A549 (cell line): Measurements from ENCODE around the gene INPP4B. TPM values are rescaled to one million over a fixed set of nuclear protein-coding genes. Genes with fewer than 3 reads are reported as not detected.

Source experiments
- ATAC-seq, 2 experiments: fragments of 200-7000 bp in 1 of 2; fragments of >200 bp in 1 of 2; cut with Nextera tagmentation in 1 of 2; cut with Tn5 transposase in 1 of 2; 3 replicates each; pipeline versions ENCODE4 v1.8.0 to v1.9.1; 2018 to 2020; ENCODE audit warnings: mild to moderate bottlenecking in 1 of 2, moderate library complexity in 1 of 2
- CTCF ChIA-PET: fragments of 300-600 bp; sonication (Branson Sonifier 250); formaldehyde crosslinking; extraction: SDS; loops from one replicate; lab custom pipeline; 2021; ENCODE audit warnings: antibody characterized with exemption, inconsistent platforms; lab: Yijun Ruan, JAX
- POLR2A ChIA-PET: fragments of 350-600 bp; formaldehyde crosslinking; extraction: SDS; loops from one replicate; lab custom pipeline; 2021; ENCODE audit warnings: antibody characterized with exemption, inconsistent platforms; lab: Yijun Ruan, JAX
- DNase-seq, 2 experiments: peaks; one replicate each; pipeline versions ENCODE4 v3.0.0 to v3.0.0-alpha.2; 2011 to 2016; ENCODE audit warnings: low read depth in 1 of 2, low spot score in 1 of 2
- FAIRE-seq: peaks from 2 replicates; lab custom pipeline; 2011; peaks lifted over from hg19 to GRCh38; lab: Jason Lieb, UNC
- H3K27ac ChIP-seq, 2 experiments: fragments of >200 bp; sonication (Bioruptor Twin); formaldehyde crosslinking; 3 replicates each; pipeline ENCODE4 v1.5.1; 2016 to 2017
- H3K4me1 ChIP-seq: fragments of >200 bp; sonication (Bioruptor Twin); formaldehyde crosslinking; 3 replicates; pipeline ENCODE4 v1.6.1; 2016
- H3K4me2 ChIP-seq: fragments of >200 bp; sonication (Bioruptor Twin); formaldehyde crosslinking; 3 replicates; pipeline ENCODE4 v1.6.1; 2016
- H3K4me3 ChIP-seq: fragments of >200 bp; sonication (Bioruptor Twin); formaldehyde crosslinking; 3 replicates; pipeline ENCODE4 v1.5.1; 2016
- H3K9me3 ChIP-seq: fragments of >200 bp; sonication (Bioruptor Twin); formaldehyde crosslinking; 3 replicates; pipeline ENCODE4 v1.6.1; 2016
- BCL3 ChIP-seq: fragments of >200 bp; sonication (Bioruptor Twin); formaldehyde crosslinking; IDR thresholded peaks from 3 replicates; pipeline ENCODE4 v1.6.1; 2016
- BHLHE40 ChIP-seq: IDR thresholded peaks from 2 replicates; pipeline ENCODE4 v1.6.1; 2012; ENCODE audit warnings: low read depth, low read length, inconsistent platforms
- CBX2 ChIP-seq: fragments of 200-600 bp; sonication (generic); IDR thresholded peaks from 2 replicates; pipeline ENCODE4 v1.6.1; 2016; ENCODE audit warnings: low read depth, mild to moderate bottlenecking, borderline replicate concordance
- CBX8 ChIP-seq: fragments of 200-600 bp; sonication (generic); IDR thresholded peaks from 2 replicates; pipeline ENCODE4 v1.6.1; 2016
- CEBPB ChIP-seq, 2 experiments: fragments of >200 bp in 1 of 2; sonication (Bioruptor Twin) in 1 of 2; formaldehyde crosslinking in 1 of 2; IDR thresholded peaks; 2 replicates each; pipeline ENCODE4 v1.6.1; 2012 to 2016
- E2F6 ChIP-seq: IDR thresholded peaks from 2 replicates; pipeline ENCODE4 v1.6.1; 2012; ENCODE audit warnings: low read depth, borderline replicate concordance
- EHF ChIP-seq: fragments of 250-450 bp; sonication (Bioruptor Pico); IDR thresholded peaks from 2 replicates; pipeline ENCODE4 v1.5.0; 2020; ENCODE audit warnings: mild to moderate bottlenecking
- ELK1 ChIP-seq: fragments of 150-350 bp; IDR thresholded peaks from 2 replicates; pipeline ENCODE4 v1.6.1; 2014; ENCODE audit warnings: low read depth, mild to moderate bottlenecking, low read length
- EP300 ChIP-seq, 2 experiments: fragments of >200 bp; sonication (Bioruptor Twin); formaldehyde crosslinking; IDR thresholded peaks; 2 replicates in 1 of 2; 3 replicates in 1 of 2; pipeline ENCODE4 v1.6.1; 2016 to 2017
- ESRRA ChIP-seq: fragments of 150-350 bp; IDR thresholded peaks from 2 replicates; pipeline ENCODE4 v1.6.1; 2014; ENCODE audit warnings: mild to moderate bottlenecking, low read length, borderline replicate concordance
- FOSL2 ChIP-seq, 2 experiments: fragments of 450-650 bp in 1 of 2; fragments of >200 bp in 1 of 2; sonication (Bioruptor Twin) in 1 of 2; formaldehyde crosslinking; IDR thresholded peaks; 2 replicates each; pipeline versions ENCODE4 v1.5.0 to v1.6.1; 2016 to 2020; ENCODE audit warnings: mild to moderate bottlenecking in 1 of 2, moderate library complexity in 1 of 2
- FOXS1 ChIP-seq: fragments of 250-450 bp; sonication (Bioruptor Pico); IDR thresholded peaks from 2 replicates; pipeline ENCODE4 v1.5.0; 2020; ENCODE audit warnings: mild to moderate bottlenecking, moderate library complexity
- GATA3 ChIP-seq: IDR thresholded peaks from 2 replicates; pipeline ENCODE4 v1.6.1; 2012; ENCODE audit warnings: borderline replicate concordance
- HOXA7 ChIP-seq: fragments of 250-450 bp; sonication (Bioruptor Pico); IDR thresholded peaks from 2 replicates; pipeline ENCODE4 v1.5.0; 2020; ENCODE audit warnings: mild to moderate bottlenecking, moderate library complexity
- KDM5A ChIP-seq: fragments of 200-600 bp; sonication (generic); IDR thresholded peaks from 2 replicates; pipeline ENCODE4 v1.6.1; 2016; ENCODE audit warnings: antibody characterized with exemption, mild to moderate bottlenecking
- MAX ChIP-seq: IDR thresholded peaks from 2 replicates; pipeline ENCODE4 v1.6.1; 2012
- NFE2L2 ChIP-seq: fragments of 150-350 bp; conservative IDR thresholded peaks from 2 replicates; pipeline ENCODE4 v1.6.1; 2014; ENCODE audit warnings: low read length
- PBX3 ChIP-seq: IDR thresholded peaks from 2 replicates; pipeline ENCODE4 v1.6.1; 2012
- POLR2A ChIP-seq: IDR thresholded peaks from 2 replicates; pipeline ENCODE4 v1.6.1; 2012; ENCODE audit warnings: mild to moderate bottlenecking, low read length
- RARB ChIP-seq: fragments of 250-450 bp; sonication (Bioruptor Pico); IDR thresholded peaks from 2 replicates; pipeline ENCODE4 v1.8.0; 2021; ENCODE audit warnings: mild to moderate bottlenecking, moderate library complexity
- RCOR1 ChIP-seq: fragments of 150-350 bp; IDR thresholded peaks from 2 replicates; pipeline ENCODE4 v1.6.1; 2014; ENCODE audit warnings: antibody characterized with exemption, low read length, low read depth
- RFX5 ChIP-seq: fragments of 450-650 bp; IDR thresholded peaks from 2 replicates; pipeline ENCODE4 v1.7.1; 2014; ENCODE audit warnings: antibody characterized with exemption, mild to moderate bottlenecking, moderate library complexity
- RNF2 ChIP-seq: fragments of 200-600 bp; sonication (generic); IDR thresholded peaks from 2 replicates; pipeline ENCODE4 v1.6.1; 2016; ENCODE audit warnings: low read depth, mild to moderate bottlenecking, antibody characterized with exemption, moderate library complexity, borderline replicate concordance
- TFCP2L1 ChIP-seq: fragments of 250-450 bp; sonication (Bioruptor Pico); IDR thresholded peaks from 2 replicates; pipeline ENCODE4 v1.5.0; 2021; ENCODE audit warnings: mild to moderate bottlenecking
- TP53 ChIP-seq: fragments of 250-450 bp; sonication (Bioruptor Pico); IDR thresholded peaks from 2 replicates; pipeline ENCODE4 v1.5.0; 2021; ENCODE audit warnings: mild to moderate bottlenecking, moderate library complexity
- USF2 ChIP-seq: fragments of 450-650 bp; IDR thresholded peaks from 2 replicates; pipeline ENCODE4 v1.6.1; 2014; ENCODE audit warnings: antibody characterized with exemption
- ZC3H11A ChIP-seq: fragments of 450-650 bp; IDR thresholded peaks from 2 replicates; pipeline ENCODE4 v1.6.1; 2014; ENCODE audit warnings: antibody characterized with exemption, mild to moderate bottlenecking
- ZNF302 ChIP-seq: fragments of 250-450 bp; sonication (Bioruptor Pico); IDR thresholded peaks from 2 replicates; pipeline ENCODE4 v1.9.0; 2021; ENCODE audit warnings: inconsistent platforms, mild to moderate bottlenecking, moderate library complexity
- WGBS: methylation state at CpG from one replicate; pipeline ENCODE4 v1.1.6; 2017; ENCODE audit errors: missing lambda C conversion rate; 5-methylcytosine and 5-hydroxymethylcytosine counted together
- polyA plus RNA-seq, 4 experiments: library from polyadenylated mRNA; depleted of rRNA in 3 of 4; stranded (reverse); fragments of >200 nt; fragmentation: RNase III in 1 of 4; extraction: RNeasy Plus Mini Kit Qiagen cat#74134 plus additional on column Dnase treatment in 1 of 4; gene quantifications; 2 replicates in 3 of 4; 3 replicates in 1 of 4; pipeline ENCODE4 v1.2.3, GENCODE V29; 2011 to 2017

INPP4B gene
- polyA plus RNA-seq, 2 of the 4 experiments (the other 2 are of a cell fraction) = 7.2 to 14.9 TPM

- no peak for FAIRE-seq
- Histone ChIP-seq H3K4me1 (no peaks in the 10 kb centered on the region), H3K4me3 (no peak overlapping the region), H3K4me2 (no peak overlapping the region), H3K9me3 (no peaks in the 10 kb centered on the region)
- ATAC-seq = no peak
- WGBS = 71% methylated on average over 1 of the region's 1 CpG
- TF ChIP-seq TFCP2L1 (CRISPR knock-in tag) (no peak), EHF (CRISPR knock-in tag) (no peak), HOXA7 (no peak), CBX2 (no peak), USF2 (no peak), RCOR1 (no peak), MAX (no peak), ESRRA (no peak), FOSL2 (IDR thresholded peaks at IDR 0.05) (no peak), FOSL2 (CRISPR knock-in tag; IDR thresholded peaks at IDR 0.05) (no peak), CBX8 (no peak), PBX3 (no peak), RARB (CRISPR knock-in tag) (no peak), RNF2 (no peak), POLR2A (no peak), ZNF302 (no peak)
- TF ChIP-seq, all 56 proteins: peak for 0
- DNase-seq = no peak
- ChIA-PET CTCF (interaction anchor here (0.6 kb wide), 1 partner anchor 13 kb away, joined by 3 read pairs; no protein-coding TSS in a partner anchor), POLR2A (no interaction called here)
- H3K27ac ChIP-seq = no peak overlapping the region
Observed at GRCh38 chr4:142706381-142706780, 139.7 kb downstream of the INPP4B start.

GRCh38 chr4:142705820-142706219, 140.3 kb downstream of the INPP4B start:
- no peaks in the 10 kb centered on the region for H3K9me3 ChIP-seq
- TF ChIP-seq CEBPB (IDR thresholded peaks at IDR 0.05) = no peak
- TF ChIP-seq GATA3 = no peak
- no peak for TF ChIP-seq BCL3
- TF ChIP-seq RCOR1 = no peak
- no peak for TF ChIP-seq RFX5
- WGBS = 50% methylated on average over 1 of the region's 1 CpG
- no peak overlapping the region for H3K27ac ChIP-seq
- ChIA-PET CTCF (interaction anchor here (0.6 kb wide), 1 partner anchor 13 kb away, joined by 3 read pairs; no protein-coding TSS in a partner anchor), POLR2A (no interaction called here)
- no peak for DNase-seq
- H3K4me1 ChIP-seq = no peaks in the 10 kb centered on the region
- ATAC-seq = no peak
- no peak overlapping the region for H3K4me3 ChIP-seq
- no peak overlapping the region for H3K4me2 ChIP-seq
- FAIRE-seq = no peak

GRCh38 chr4:142703694-142704309, 142.3 kb downstream of the INPP4B start:
- no peak for FAIRE-seq
- H3K4me2 ChIP-seq = no peak overlapping the region
- no peaks in the 10 kb centered on the region for H3K4me1 ChIP-seq
- POLR2A ChIA-PET = no interaction called here
- 68% methylated on average over 4 of the region's 4 CpGs for WGBS
- CTCF ChIA-PET = interaction anchor here (0.5 kb wide), 1 partner anchor 627 kb away, joined by 3 read pairs; no protein-coding TSS in a partner anchor
- TF ChIP-seq TFCP2L1 (CRISPR knock-in tag) (no peak), RARB (CRISPR knock-in tag) (no peak), NFE2L2 (no peak), ZC3H11A (no peak), FOSL2 (IDR thresholded peaks at IDR 0.05) (no peak), FOSL2 (CRISPR knock-in tag; IDR thresholded peaks at IDR 0.05) (no peak), ELK1 (no peak), KDM5A (no peak), HOXA7 (no peak), FOXS1 (CRISPR knock-in tag) (no peak), CEBPB (IDR thresholded peaks at IDR 0.05) (no peak), E2F6 (no peak), TP53 (no peak), BHLHE40 (no peak), EP300 (IDR thresholded peaks at IDR 0.05) (no peak)
- no peak overlapping the region for H3K27ac ChIP-seq
- no peak for ATAC-seq
- no peaks in the 10 kb centered on the region for H3K9me3 ChIP-seq
- H3K4me3 ChIP-seq = no peak overlapping the region
- no peak for DNase-seq
